Brain microvascular endothelial cell (primary cell): ENCODE data around the gene NDUFS6.
"Not testable (repeated sequence)": the region's sequence is repeated elsewhere in the genome, so short reads cannot be mapped to it uniquely, and the experiment has no call there.

Experiments
- DNase-seq: peaks from one replicate; pipeline ENCODE4 v3.0.0-alpha.2; 2020
- H3K27ac ChIP-seq: fragments of 250-450 bp; sonication (Bioruptor Pico); 2 replicates; pipeline ENCODE4 v1.5.1; 2020; ENCODE audit warnings: mild to moderate bottlenecking, moderate library complexity
- H3K27me3 ChIP-seq: fragments of 250-450 bp; sonication (Bioruptor Pico); replicated peaks from 2 replicates; pipeline ENCODE4 v1.5.1; 2020; ENCODE audit warnings: mild to moderate bottlenecking
- H3K36me3 ChIP-seq: fragments of 250-450 bp; sonication (Bioruptor Pico); replicated peaks from 2 replicates; pipeline ENCODE4 v1.5.1; 2020; ENCODE audit warnings: mild to moderate bottlenecking
- H3K4me3 ChIP-seq: 2 replicates; pipeline ENCODE4 v1.5.1; 2011; ENCODE audit warnings: low read depth, mild to moderate bottlenecking, control low read depth, low read length, moderate library complexity
- in situ Hi-C: cut with HindIII; loops from 2 replicates; pipeline ENCODE4 v1.10.0; 2017; ENCODE audit warnings: low sequenced_read_pairs, low pct_ligation_motif_present
- TF ChIP-seq, protein P1 (sequence below): IDR thresholded peaks from 2 replicates; pipeline ENCODE4 v1.5.1; 2011; ENCODE audit warnings: low read depth, mild to moderate bottlenecking, moderate library complexity, low read length, control low read depth, inconsistent platforms; ENCODE audit errors: missing control alignments

The NDUFS6 gene

DNA sequence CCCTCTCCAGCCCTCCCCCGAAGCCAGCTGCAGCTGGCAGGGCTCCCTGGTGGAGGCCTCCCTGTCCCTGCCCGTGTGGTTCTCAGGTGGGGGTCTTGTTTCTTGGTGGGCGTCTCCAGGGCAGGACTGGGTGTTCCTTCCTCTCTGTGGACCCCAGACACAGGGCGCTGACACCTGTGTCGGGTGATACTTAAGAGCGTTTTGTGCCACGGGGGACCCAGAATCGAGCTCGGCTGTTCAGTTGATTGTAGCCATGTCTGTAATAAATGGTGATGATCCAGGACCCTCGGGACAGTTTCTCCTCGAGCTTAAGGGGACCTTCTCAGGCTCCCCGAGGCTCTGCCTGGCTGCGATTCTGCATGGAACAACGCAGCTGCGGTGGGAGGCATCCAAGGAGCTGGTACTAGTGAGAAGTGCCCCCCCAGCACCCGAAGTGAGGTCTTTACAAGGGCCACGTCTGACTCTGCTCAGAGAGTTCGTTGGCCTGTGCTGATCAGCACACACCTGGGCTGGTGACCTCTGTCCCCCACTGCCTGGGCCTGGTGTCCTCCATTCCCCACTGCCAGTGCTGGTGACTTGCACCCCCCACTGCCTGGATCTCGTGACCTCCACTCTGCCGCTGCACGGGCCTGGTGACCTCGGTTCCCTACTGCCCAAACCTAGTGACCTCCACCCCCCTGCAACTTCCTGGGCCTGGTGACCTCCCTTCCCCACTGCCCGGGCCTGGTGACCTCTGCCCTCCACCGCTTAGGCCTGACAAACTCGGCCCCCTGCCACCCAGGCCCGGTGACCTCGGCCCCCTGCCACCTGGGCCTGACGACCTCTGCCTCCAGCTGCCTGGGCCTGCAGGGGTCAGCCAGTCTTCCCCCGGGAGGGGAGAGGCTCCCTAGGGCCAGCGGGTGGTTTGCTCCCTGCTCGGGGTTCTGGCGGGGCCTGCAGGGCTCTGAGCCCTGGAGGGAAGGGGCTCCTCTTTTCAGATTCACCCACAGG, 36.0 kb downstream of the NDUFS6 start:
- H3K27ac ChIP-seq = no peak overlapping the region
- no peaks in the 10 kb centered on the region for H3K27me3 ChIP-seq
- in situ Hi-C loops = no loop called here
- no peak overlapping the region for H3K4me3 ChIP-seq
- TF ChIP-seq, protein P1, sequence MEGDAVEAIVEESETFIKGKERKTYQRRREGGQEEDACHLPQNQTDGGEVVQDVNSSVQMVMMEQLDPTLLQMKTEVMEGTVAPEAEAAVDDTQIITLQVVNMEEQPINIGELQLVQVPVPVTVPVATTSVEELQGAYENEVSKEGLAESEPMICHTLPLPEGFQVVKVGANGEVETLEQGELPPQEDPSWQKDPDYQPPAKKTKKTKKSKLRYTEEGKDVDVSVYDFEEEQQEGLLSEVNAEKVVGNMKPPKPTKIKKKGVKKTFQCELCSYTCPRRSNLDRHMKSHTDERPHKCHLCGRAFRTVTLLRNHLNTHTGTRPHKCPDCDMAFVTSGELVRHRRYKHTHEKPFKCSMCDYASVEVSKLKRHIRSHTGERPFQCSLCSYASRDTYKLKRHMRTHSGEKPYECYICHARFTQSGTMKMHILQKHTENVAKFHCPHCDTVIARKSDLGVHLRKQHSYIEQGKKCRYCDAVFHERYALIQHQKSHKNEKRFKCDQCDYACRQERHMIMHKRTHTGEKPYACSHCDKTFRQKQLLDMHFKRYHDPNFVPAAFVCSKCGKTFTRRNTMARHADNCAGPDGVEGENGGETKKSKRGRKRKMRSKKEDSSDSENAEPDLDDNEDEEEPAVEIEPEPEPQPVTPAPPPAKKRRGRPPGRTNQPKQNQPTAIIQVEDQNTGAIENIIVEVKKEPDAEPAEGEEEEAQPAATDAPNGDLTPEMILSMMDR = no peak
- DNase-seq = no peak
- H3K36me3 ChIP-seq = no peaks in the 10 kb centered on the region

DNA sequence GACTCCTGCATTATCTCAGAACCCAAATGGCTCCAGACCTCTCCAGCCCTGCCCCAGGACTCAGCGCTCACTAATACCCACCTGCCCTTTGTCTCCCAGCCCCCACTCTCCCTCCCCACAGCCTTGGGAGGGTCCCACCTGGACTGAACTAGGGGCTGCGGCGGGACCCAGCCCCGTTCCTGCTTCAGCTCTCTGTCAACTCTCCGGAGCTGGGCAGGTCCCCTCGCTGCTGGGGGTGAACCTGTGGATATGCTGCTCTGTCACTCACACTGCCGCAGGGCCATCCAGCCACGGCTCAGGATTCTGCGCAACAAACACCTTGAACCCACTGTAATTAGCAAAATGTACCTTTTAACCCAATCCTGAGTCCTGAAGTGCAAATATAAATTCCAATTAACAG, 36.8 kb downstream of the NDUFS6 start:
- in situ Hi-C loops = no loop called here
- H3K27ac ChIP-seq = no peak overlapping the region
- H3K27me3 ChIP-seq = no peaks in the 10 kb centered on the region
- H3K36me3 ChIP-seq = no peaks in the 10 kb centered on the region
- no peak overlapping the region for H3K4me3 ChIP-seq
- DNase-seq = no peak
- TF ChIP-seq, protein P1 = no peak

DNA sequence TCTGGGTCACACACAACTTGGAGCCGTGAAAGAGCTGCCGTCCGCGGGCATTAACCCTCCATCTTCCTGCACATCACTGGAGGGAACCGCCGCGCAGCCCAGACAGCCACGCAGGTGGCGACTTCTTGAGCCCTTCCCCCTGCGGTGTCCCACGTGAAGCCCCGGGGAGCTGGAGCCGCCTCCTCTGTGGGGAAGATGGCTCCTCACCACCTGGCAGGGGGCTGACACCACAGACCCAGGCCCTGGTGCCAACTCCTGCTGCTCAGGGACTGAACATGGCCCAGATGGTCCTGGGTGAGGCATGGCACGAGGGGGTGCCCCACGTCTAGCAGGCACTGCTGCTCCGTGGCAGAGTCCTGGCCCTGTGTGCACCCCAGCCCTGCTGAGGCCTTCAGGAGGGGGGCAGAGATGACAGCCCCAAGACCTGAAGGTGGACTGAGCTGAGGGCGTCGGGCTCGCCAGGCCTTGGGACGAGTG, 38.9 kb downstream of the NDUFS6 start:
- no peak overlapping the region for H3K4me3 ChIP-seq
- no peaks in the 10 kb centered on the region for H3K36me3 ChIP-seq
- in situ Hi-C loops = no loop called here
- H3K27me3 ChIP-seq = no peaks in the 10 kb centered on the region
- TF ChIP-seq, protein P1 = no peak
- H3K27ac ChIP-seq = no peak overlapping the region
- DNase-seq = no peak

DNA sequence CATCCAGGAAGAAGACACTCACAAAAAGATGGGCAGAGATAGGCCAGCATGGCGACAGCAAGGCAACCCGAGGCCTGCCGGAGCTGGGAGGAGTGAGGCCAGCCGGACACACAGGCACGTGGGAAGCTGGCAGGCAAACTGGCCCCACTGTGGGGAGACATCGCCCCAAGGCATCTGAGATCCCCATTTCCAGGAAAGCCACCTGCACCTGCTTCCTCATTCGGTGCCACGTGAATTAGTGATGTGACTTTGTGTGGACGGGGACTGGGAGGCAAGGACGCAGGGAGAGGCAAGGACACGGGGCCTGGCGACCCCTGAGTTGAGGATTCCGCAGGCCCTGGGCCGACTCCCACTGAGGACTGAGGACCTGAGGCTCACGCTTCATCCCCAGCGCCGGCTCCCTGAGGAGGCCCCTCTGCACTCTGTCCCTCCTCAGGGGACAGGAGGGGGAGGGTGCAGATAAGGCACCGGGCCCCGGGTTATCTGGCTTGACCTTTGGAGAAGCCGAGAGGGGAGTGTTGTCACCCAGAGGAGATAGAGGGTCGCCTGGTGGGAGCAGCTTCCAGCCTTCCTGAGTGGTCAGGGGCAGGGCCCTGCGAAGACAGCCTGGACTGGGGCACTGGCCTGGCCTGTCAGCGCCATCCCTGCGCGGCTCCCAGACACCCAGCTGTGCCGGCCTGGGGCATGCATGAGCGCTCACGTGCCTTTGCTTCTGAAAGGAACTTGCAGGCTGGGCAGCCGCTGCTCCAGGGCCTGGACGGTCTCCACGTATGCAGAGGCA, 39.7 kb downstream of the NDUFS6 start:
- no peak for DNase-seq
- Histone ChIP-seq H3K4me3 (no peak overlapping the region), H3K27me3 (no peaks in the 10 kb centered on the region), H3K27ac (no peak overlapping the region), H3K36me3 (no peaks in the 10 kb centered on the region)
- TF ChIP-seq, protein P1 = no peak
- in situ Hi-C loops = no loop called here

DNA sequence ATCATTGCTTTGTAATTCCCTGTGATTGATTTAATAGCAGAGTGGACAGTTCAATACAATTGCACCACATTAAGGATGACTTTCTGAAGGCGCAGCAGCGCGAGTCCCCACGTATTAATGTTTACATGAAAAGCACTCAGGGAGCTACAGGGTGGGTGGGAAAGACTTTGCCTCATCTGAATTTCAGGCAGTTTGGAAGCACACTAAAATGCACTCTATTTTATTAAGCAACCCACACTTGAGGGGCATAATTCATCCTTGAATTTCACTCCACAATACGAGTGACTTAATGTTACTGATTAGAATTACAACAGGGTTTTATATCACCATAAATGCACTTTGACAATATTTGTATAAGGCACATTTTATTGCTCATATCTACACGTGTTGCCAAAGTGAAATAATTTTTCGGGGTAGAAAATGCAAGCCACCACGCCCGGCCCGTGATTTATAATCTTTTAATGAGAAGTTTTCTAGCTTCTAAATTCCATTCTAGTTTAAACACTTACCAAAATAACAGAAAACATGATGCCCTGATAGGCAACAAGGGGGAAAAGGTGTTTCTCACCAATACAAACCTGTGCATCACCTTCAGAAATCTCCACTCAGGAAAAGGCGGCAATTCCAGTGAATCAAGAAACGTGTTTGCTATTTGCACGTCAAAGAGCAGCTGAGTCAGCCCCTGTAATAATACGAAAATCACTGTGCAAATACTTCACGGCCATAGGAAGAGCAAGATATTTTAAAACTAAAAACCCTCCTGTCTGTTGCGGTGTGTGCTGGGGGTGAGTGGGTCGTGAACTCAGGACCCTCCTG, 41.0 kb downstream of the NDUFS6 start:
- in situ Hi-C loops = no loop called here
- Histone ChIP-seq H3K4me3 (no peak overlapping the region), H3K27ac (no peak overlapping the region), H3K36me3 (no peaks in the 10 kb centered on the region), H3K27me3 (no peaks in the 10 kb centered on the region)
- DNase-seq = no peak
- TF ChIP-seq, protein P1 = no peak

DNA sequence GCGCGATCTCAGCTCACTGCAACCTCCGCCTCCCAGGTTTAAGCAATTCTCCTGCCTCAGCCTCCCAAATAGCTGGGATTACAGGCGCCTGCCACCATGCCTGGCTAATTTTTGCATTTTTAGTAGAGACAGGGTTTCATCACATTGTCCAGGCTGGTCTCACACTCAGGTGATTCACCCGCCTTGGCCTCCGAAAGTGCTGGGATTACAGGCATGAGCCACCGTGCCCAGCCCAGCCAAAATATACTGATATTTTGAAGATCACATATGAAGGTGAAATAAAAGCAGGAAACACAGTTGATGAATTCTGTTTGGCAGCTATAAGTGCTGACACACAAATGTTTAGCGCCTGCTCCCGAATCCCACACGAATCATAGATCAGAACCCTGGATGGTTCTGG, 42.6 kb downstream of the NDUFS6 start:
- H3K4me3 ChIP-seq, H3K36me3 ChIP-seq, H3K27me3 ChIP-seq, H3K27ac ChIP-seq, in situ Hi-C loops, DNase-seq: not testable (repeated sequence)
